ENCODE data around the gene IGDCC3. TPM values are rescaled to one million over a fixed set of nuclear protein-coding genes. Genes with fewer than 3 reads are reported as not detected.

Gene IGDCC3
- total and polyA plus RNA-seq, 2 donors from 2014 or later: 0.22 to 0.49 TPM

DNA sequence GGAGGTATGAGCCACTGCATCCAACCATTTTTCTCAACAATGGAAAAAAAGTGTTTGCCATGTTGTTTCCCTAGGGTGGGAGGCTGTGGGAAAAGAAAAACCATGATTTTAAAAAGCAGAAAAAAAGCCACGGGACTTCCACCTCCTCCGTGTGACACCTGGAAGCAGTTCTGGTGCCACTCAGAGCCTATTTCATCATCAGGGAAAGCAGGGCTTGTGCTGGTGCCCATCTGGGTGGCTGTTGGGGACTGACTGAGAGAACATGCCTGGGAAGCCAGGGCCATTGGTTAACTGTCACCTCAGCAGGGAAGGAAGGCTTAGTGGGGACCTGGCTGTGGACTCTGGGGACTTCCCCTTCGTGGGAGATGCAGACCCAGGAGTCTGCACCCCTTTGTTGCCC is 66.0 kb downstream of the IGDCC3 start:
- FAIRE-seq: no peak
- Histone ChIP-seq H3K9me3 (ENCODE audit: control insufficient read depth in 2 of 3, insufficient read depth in 1 of 3, low read length in 3 of 3) (no peaks in the 10 kb centered on the region), H3K9ac (ENCODE audit: low read length in 3 of 3) (no peak overlapping the region), H3K27me3 (ENCODE audit: control insufficient read depth, insufficient read depth, low read length) (no peaks in the 10 kb centered on the region), H3K27ac (ENCODE audit: low read depth in 2 of 2, low read length in 2 of 2) (no peak overlapping the region), H3K36me3 (ENCODE audit: control insufficient read depth in 2 of 3, insufficient read depth in 3 of 3, low read length in 3 of 3) (no peaks in the 10 kb centered on the region), H3K4me3 (ENCODE audit: low read length in 3 of 3) (no peak overlapping the region), H3K4me1 (ENCODE audit: control insufficient read depth in 2 of 3, insufficient read depth in 2 of 3, low read depth in 1 of 3, low read length in 3 of 3) (no peaks in the 10 kb centered on the region)
- intact Hi-C loops (cut with DNase I): no loop called here
- TF ChIP-seq, protein P1, sequence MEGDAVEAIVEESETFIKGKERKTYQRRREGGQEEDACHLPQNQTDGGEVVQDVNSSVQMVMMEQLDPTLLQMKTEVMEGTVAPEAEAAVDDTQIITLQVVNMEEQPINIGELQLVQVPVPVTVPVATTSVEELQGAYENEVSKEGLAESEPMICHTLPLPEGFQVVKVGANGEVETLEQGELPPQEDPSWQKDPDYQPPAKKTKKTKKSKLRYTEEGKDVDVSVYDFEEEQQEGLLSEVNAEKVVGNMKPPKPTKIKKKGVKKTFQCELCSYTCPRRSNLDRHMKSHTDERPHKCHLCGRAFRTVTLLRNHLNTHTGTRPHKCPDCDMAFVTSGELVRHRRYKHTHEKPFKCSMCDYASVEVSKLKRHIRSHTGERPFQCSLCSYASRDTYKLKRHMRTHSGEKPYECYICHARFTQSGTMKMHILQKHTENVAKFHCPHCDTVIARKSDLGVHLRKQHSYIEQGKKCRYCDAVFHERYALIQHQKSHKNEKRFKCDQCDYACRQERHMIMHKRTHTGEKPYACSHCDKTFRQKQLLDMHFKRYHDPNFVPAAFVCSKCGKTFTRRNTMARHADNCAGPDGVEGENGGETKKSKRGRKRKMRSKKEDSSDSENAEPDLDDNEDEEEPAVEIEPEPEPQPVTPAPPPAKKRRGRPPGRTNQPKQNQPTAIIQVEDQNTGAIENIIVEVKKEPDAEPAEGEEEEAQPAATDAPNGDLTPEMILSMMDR (IDR thresholded peaks at IDR 0.05; ENCODE audit: borderline replicate concordance, extremely low read depth, insufficient read depth): no peak
- peak in 2 of 5 donors; percentile 21 to 22 for DNase-seq

DNA sequence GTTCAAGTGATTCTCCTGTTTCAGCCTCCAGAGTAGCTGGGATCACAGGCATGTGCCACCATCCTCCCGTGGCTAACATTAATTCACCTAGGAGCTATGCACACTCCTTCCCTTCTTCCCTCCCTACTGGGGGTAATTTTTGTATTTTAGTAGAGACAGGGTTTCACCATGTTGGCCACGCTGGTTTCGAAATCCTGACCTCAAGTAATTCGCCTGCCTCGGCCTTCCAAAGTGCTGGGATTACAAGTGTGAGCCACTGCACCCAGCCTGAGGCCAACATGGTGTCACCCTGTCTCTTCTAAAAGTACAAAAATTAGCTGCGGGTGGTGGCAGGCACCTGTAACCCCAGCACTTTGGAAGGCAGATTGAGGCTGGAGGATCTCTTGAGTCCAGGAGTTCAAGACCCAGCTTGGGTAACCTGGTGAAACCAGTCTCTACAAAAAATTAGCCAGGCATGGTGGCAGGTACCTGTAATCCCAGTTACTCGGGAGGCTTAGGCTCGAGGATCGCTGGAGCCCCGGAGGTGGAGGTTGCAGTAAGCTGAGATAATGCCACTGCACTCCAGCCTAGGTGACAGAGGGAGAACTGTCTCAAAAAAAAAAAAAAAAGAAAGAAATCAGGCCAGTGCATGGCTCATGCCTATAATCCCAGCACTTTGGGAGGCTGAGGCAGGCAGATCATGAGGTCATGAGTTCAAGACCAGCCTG is 67.2 kb downstream of the IGDCC3 start:
- no peak overlapping the region for H3K9ac ChIP-seq (ENCODE audit: low read length in 3 of 3)
- intact Hi-C loops (cut with DNase I): no loop called here
- H3K27me3 ChIP-seq (ENCODE audit: control insufficient read depth, insufficient read depth, low read length): no peaks in the 10 kb centered on the region
- FAIRE-seq: no peak
- no peaks in the 10 kb centered on the region for H3K36me3 ChIP-seq (ENCODE audit: control insufficient read depth in 2 of 3, insufficient read depth in 3 of 3, low read length in 3 of 3)
- TF ChIP-seq, protein P1 (IDR thresholded peaks at IDR 0.05; ENCODE audit: borderline replicate concordance, extremely low read depth, insufficient read depth): no peak
- peak in 1 of 5 donors; percentile 30 for DNase-seq
- no peaks in the 10 kb centered on the region for H3K9me3 ChIP-seq (ENCODE audit: control insufficient read depth in 2 of 3, insufficient read depth in 1 of 3, low read length in 3 of 3)
- no peak overlapping the region for H3K4me3 ChIP-seq (ENCODE audit: low read length in 3 of 3)
- H3K27ac ChIP-seq (ENCODE audit: low read depth in 2 of 2, low read length in 2 of 2): no peak overlapping the region
- H3K4me1 ChIP-seq (ENCODE audit: control insufficient read depth in 2 of 3, insufficient read depth in 2 of 3, low read depth in 1 of 3, low read length in 3 of 3): no peaks in the 10 kb centered on the region

- Histone ChIP-seq H3K27me3 (ENCODE audit: control insufficient read depth, insufficient read depth, low read length) (no peaks in the 10 kb centered on the region), H3K9ac (ENCODE audit: low read length in 3 of 3) (no peak overlapping the region), H3K9me3 (ENCODE audit: control insufficient read depth in 2 of 3, insufficient read depth in 1 of 3, low read length in 3 of 3) (no peaks in the 10 kb centered on the region), H3K4me3 (ENCODE audit: low read length in 3 of 3) (no peak overlapping the region), H3K4me1 (ENCODE audit: control insufficient read depth in 2 of 3, insufficient read depth in 2 of 3, low read depth in 1 of 3, low read length in 3 of 3) (peaks cover 0 to 2% (median 0%) of the 10 kb centered on the region in 3 donors), H3K27ac (ENCODE audit: low read depth in 2 of 2, low read length in 2 of 2) (no peak overlapping the region), H3K36me3 (ENCODE audit: control insufficient read depth in 2 of 3, insufficient read depth in 3 of 3, low read length in 3 of 3) (no peaks in the 10 kb centered on the region)
- intact Hi-C loops (cut with DNase I): no loop called here
- TF ChIP-seq, protein P1 (IDR thresholded peaks at IDR 0.05; ENCODE audit: borderline replicate concordance, extremely low read depth, insufficient read depth): no peak
- DNase-seq: peak in 1 of 5 donors; percentile 62
- no peak for FAIRE-seq
Observed at GRCh38 chr15:65309882-65310418, 67.9 kb downstream of the IGDCC3 start.
